H1 (cell line): ENCODE data around the gene MYL11.

Source experiments
- BRCA1 ChIP-seq: IDR thresholded peaks from 2 replicates; pipeline ENCODE4 v1.6.1; 2012; ENCODE audit warnings: low read depth, low read length, improper control_type of control experiment
- CTCF ChIP-seq, 3 experiments: IDR thresholded peaks; 1 replicate in 2 of 3; 2 replicates in 1 of 3; pipeline versions ENCODE4 v1.5.1 to v1.6.1; 2011; ENCODE audit warnings: low read length in 3 of 3, mild to moderate bottlenecking in 3 of 3, inconsistent platforms in 2 of 3, low read depth in 1 of 3, moderate library complexity in 1 of 3; ENCODE audit not compliant: insufficient read depth in 1 of 3; ENCODE audit errors: control extremely low read depth in 1 of 3
- POLR2A ChIP-seq, 2 experiments: IDR thresholded peaks; 1 replicate in 1 of 2; 2 replicates in 1 of 2; pipeline ENCODE4 v1.6.1; 2011; ENCODE audit warnings: low read depth in 2 of 2, low read length in 2 of 2, mild to moderate bottlenecking in 2 of 2; ENCODE audit errors: control extremely low read depth in 1 of 2
- SAP30 ChIP-seq: fragments of 300-600 bp; sonication (generic); IDR thresholded peaks from 2 replicates; pipeline ENCODE4 v1.7.1; 2012; ENCODE audit warnings: low read length, moderate library complexity, mild to moderate bottlenecking, inconsistent platforms; ENCODE audit not compliant: insufficient read depth, insufficient replicate concordance
- TEAD4 ChIP-seq: IDR thresholded peaks from 2 replicates; pipeline ENCODE4 v1.6.1; 2012; ENCODE audit warnings: low read depth, low read length, inconsistent platforms, mixed read lengths
- TF ChIP-seq, protein P1 (sequence below): fragments of 300-600 bp; sonication (generic); IDR thresholded peaks from 2 replicates; pipeline ENCODE4 v1.7.1; 2012; ENCODE audit warnings: low read length, moderate library complexity, mild to moderate bottlenecking, inconsistent platforms; ENCODE audit not compliant: insufficient replicate concordance

DNA sequence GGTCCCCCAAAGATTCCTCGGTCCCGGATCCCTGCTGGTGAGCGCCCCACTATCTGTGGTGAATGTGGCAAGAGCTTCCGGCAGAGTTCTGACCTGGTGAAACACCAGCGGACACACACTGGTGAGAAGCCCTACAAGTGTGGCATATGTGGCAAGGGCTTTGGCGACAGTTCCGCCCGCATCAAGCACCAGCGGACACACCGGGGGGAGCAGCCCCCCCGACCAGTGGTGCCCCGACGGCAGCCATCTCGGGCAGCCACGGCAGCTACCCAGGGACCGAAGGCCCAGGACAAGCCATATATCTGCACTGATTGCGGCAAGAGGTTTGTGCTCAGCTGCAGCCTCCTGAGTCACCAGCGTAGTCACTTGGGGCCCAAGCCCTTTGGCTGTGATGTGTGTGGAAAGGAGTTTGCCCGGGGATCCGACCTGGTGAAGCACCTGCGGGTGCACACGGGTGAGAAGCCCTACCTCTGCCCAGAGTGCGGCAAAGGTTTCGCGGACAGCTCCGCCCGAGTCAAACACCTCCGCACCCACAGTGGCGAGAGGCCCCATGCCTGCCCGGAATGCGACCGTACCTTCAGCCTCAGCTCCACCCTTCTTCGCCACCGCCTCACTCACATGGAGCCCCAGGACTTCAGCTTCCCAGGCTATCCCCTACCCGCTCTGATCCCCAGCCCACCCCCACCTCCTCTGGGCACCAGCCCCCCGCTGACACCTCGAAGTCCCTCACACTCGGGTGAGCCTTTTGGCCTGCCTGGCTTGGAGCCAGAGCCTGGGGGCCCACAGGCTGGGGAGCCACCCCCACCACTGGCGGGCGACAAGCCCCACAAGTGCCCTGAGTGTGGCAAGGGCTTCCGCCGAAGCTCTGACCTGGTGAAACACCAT lies 23.4 kb downstream of the MYL11 start:
- TF ChIP-seq TEAD4 (no peak), CTCF (IDR thresholded peaks at IDR 0.05; ENCODE audit: control extremely low read depth in 1 of 3, insufficient read depth in 1 of 3, low read depth in 1 of 3, low read length in 3 of 3) (no peak), POLR2A (IDR thresholded peaks at IDR 0.05; ENCODE audit: control extremely low read depth in 1 of 2, low read depth in 2 of 2, low read length in 2 of 2) (peak in 1 of 2 experiments; percentile 60; a peak in 1 of 3 replicates), SAP30 (no peak), BRCA1 (no peak)
- TF ChIP-seq, protein P1, sequence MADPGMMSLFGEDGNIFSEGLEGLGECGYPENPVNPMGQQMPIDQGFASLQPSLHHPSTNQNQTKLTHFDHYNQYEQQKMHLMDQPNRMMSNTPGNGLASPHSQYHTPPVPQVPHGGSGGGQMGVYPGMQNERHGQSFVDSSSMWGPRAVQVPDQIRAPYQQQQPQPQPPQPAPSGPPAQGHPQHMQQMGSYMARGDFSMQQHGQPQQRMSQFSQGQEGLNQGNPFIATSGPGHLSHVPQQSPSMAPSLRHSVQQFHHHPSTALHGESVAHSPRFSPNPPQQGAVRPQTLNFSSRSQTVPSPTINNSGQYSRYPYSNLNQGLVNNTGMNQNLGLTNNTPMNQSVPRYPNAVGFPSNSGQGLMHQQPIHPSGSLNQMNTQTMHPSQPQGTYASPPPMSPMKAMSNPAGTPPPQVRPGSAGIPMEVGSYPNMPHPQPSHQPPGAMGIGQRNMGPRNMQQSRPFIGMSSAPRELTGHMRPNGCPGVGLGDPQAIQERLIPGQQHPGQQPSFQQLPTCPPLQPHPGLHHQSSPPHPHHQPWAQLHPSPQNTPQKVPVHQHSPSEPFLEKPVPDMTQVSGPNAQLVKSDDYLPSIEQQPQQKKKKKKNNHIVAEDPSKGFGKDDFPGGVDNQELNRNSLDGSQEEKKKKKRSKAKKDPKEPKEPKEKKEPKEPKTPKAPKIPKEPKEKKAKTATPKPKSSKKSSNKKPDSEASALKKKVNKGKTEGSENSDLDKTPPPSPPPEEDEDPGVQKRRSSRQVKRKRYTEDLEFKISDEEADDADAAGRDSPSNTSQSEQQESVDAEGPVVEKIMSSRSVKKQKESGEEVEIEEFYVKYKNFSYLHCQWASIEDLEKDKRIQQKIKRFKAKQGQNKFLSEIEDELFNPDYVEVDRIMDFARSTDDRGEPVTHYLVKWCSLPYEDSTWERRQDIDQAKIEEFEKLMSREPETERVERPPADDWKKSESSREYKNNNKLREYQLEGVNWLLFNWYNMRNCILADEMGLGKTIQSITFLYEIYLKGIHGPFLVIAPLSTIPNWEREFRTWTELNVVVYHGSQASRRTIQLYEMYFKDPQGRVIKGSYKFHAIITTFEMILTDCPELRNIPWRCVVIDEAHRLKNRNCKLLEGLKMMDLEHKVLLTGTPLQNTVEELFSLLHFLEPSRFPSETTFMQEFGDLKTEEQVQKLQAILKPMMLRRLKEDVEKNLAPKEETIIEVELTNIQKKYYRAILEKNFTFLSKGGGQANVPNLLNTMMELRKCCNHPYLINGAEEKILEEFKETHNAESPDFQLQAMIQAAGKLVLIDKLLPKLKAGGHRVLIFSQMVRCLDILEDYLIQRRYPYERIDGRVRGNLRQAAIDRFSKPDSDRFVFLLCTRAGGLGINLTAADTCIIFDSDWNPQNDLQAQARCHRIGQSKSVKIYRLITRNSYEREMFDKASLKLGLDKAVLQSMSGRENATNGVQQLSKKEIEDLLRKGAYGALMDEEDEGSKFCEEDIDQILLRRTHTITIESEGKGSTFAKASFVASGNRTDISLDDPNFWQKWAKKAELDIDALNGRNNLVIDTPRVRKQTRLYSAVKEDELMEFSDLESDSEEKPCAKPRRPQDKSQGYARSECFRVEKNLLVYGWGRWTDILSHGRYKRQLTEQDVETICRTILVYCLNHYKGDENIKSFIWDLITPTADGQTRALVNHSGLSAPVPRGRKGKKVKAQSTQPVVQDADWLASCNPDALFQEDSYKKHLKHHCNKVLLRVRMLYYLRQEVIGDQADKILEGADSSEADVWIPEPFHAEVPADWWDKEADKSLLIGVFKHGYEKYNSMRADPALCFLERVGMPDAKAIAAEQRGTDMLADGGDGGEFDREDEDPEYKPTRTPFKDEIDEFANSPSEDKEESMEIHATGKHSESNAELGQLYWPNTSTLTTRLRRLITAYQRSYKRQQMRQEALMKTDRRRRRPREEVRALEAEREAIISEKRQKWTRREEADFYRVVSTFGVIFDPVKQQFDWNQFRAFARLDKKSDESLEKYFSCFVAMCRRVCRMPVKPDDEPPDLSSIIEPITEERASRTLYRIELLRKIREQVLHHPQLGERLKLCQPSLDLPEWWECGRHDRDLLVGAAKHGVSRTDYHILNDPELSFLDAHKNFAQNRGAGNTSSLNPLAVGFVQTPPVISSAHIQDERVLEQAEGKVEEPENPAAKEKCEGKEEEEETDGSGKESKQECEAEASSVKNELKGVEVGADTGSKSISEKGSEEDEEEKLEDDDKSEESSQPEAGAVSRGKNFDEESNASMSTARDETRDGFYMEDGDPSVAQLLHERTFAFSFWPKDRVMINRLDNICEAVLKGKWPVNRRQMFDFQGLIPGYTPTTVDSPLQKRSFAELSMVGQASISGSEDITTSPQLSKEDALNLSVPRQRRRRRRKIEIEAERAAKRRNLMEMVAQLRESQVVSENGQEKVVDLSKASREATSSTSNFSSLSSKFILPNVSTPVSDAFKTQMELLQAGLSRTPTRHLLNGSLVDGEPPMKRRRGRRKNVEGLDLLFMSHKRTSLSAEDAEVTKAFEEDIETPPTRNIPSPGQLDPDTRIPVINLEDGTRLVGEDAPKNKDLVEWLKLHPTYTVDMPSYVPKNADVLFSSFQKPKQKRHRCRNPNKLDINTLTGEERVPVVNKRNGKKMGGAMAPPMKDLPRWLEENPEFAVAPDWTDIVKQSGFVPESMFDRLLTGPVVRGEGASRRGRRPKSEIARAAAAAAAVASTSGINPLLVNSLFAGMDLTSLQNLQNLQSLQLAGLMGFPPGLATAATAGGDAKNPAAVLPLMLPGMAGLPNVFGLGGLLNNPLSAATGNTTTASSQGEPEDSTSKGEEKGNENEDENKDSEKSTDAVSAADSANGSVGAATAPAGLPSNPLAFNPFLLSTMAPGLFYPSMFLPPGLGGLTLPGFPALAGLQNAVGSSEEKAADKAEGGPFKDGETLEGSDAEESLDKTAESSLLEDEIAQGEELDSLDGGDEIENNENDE: no peak
